Ammon's horn (tissue), 1 donor: ENCODE results near the gene RBBP8NL.

Experiments used
- DNase-seq: peaks from one replicate; pipeline ENCODE4 v3.0.0-alpha.2; 2016; ENCODE audit warnings: low spot score

RBBP8NL gene

DNA sequence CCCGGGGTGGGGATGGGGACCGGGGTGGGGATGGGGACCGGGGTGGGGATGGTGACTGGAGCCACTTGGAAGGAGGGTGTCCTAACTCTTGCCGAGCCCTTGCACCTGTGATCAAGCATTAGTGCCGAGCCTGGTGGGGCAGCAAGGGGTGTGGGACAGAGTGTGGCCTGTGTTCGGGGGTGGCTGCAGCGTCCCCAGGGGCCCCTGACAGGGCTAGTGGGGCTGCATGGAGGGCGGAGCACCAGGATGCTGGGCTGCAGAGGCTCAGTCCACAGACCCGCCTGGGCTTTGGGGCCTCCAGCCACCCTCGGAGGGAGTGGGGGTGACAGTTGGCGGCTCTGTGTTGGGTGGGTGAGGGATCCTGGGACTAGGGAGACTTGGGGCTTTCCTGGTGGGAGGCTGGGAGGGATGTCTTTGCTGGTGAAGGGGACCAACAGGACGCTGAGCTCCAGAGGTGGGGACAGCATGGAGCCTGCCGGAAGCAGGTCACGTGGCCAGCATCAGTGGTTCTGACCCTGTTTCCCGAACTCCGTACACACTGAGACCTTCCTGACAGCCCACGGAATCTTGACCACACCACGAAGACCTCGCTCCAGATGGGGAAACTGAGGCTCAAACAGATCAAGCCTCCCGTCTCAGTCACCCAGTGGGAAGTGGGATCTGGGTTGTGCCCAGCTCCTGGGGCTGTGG, 4.6 kb downstream of the RBBP8NL start:
- no peak for DNase-seq

DNA sequence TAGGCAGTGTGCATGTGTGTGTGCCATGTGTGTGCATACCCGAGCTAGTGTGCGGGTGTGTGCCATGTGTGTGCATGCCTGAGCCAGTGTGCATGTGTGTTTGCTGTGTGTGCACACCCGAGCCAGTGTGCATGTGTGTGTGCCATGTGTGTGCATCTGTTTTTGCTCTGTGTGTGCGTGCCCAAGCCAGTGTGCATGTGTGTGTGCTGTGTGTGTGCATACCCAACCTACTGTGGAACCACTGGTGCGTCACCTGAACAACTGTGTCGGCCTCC, 5.7 kb downstream of the RBBP8NL start:
- no peak for DNase-seq

DNA sequence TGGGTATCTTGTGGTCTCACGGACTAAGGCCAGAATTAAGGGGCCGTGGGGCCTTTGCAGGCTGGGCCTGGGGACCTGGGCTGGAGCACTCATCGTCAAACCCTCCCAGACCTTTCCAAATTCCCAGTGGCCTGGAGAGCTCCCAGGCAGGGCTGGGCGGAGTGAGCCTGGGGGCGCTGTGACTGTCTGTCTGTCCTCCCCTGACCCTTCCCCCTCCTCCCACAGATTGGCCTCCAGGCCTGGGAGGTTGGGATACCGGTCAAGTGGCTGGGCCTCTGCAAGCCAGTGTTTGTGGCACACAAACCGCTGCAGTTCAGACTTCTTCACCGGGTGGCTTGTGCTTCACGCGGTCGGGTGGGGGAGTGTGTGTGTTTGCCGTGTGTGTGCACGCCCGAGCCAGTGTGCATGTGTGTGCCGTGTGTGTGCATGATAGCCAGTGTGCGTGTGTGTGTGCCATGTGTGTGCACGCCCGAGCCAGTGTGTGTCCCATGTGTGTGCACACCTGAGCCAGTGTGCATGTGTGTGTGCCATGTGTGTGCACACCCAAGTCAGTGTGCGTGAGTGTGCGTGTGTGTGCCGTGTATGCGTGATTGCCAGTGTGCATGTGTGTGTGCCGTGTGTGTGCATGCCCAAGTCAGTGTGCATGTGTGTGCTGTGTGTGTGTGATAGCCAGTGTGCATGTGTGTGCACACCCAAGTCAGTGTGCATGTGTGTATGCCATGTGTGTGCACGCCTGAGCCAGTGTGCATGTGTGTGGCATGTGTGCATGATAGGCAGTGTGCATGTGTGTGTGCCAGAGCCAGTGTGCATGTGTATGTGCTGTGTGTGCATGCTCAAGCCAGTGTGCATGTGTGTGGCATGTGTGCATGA, 6.3 kb downstream of the RBBP8NL start:
- no peak for DNase-seq

- DNase-seq, result no peak
Observed at GRCh38 chr20:62419759-62420158, 7.6 kb downstream of the RBBP8NL start.

GRCh38 chr20:62418709-62419487, 8.4 kb downstream of the RBBP8NL start:
- DNase-seq, result no peak

GRCh38 chr20:62417981-62418708, 9.2 kb downstream of the RBBP8NL start:
- no peak for DNase-seq

GRCh38 chr20:62416651-62417637, 10.4 kb downstream of the RBBP8NL start:
- no peak for DNase-seq

GRCh38 chr20:62415354-62416111, 11.8 kb downstream of the RBBP8NL start:
- no peak for DNase-seq

DNA sequence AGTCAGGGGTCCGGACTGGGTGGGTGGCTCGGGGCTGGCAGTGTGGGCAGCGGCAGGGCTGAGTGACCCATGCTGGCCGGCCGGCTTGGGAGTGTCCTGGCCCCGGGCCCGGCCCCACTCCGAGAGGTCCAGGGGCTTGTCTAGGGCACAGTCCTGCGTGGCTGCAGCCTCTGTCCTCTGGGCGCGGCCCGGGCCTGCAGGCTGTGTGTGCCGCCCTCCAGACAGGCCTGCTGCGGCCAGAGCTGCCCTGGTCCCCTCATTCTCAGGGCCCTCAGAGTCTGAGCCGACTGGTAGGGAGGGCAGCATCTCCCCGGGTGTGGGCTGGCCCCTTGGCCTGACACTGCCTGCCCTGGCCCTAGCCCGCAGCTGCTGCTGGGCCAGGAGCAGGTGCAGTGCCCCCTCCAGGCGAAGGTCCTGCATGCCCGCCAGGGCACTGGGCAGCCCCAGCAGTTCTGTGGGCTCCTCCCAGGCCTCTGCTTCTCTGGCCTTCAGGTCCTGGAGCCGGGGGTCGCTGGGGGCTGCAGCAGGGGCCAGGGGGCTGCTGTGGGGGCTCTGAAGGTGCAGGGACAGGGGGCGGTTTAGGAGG, 13.3 kb downstream of the RBBP8NL start:
- no peak for DNase-seq

DNA sequence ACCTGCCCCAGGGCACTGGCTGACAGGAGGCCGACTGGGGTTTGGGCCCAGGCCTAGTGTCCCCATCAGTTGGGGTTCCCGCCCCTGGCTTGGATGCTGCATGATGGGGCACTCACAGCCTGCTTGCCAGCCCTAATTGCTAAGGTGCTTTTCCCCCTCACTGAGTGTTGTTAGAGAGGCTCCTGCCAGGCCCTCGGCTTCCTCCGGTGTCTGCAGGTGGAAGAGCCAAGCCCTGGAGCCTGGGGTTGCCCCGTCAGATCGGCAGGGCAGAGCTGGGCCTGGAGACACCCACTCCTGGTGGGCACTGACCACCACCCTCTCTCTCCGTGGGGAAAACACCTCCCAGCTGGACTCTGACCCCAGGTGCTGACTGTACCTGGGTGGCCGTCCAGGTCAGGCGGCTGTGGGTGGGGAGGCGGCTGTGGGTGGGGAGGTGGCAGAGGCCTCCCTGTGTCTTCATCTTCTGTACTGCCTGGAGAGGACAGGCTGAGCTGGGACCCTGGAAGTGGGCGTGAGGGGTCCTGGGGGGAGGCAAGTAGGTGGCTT, 14.2 kb downstream of the RBBP8NL start:
- no peak for DNase-seq

- no peak for DNase-seq
Observed at GRCh38 chr20:62412194-62413024, 14.9 kb downstream of the RBBP8NL start.

DNA sequence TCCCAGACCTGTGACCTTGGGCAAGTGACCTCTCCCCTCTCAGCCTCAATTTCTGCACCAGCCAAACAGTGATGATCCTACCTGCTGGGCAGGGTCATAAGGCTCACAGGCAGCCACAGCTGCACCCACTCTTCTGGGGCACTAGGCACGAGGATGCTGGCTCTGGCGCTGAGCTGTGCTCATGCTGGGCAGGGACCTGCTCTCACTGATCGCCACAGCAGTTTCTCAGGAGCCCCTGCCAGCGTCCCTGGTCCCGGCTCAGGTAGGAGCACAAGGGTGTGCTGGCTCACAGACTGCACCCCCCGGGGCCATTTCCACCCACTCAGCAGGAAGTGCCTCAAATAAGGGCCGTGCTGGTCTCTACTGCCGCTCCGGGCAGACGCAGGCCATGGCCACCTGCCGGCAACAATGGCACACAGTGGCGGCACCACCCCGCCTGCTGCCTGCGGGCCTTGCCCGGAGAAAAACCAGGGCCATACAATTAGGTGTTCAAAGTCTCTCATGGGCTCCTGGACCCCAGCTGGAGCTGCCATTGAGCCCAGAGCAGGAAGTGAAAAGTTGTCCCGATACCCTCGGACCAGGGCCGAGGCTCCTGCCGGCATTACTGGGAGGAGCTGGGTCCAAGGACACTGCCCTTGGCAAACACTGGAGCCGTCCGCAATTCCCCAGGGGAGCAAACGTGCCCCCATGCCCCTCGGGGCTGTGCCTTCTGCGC, 15.7 kb downstream of the RBBP8NL start:
- DNase-seq, result no peak

DNA sequence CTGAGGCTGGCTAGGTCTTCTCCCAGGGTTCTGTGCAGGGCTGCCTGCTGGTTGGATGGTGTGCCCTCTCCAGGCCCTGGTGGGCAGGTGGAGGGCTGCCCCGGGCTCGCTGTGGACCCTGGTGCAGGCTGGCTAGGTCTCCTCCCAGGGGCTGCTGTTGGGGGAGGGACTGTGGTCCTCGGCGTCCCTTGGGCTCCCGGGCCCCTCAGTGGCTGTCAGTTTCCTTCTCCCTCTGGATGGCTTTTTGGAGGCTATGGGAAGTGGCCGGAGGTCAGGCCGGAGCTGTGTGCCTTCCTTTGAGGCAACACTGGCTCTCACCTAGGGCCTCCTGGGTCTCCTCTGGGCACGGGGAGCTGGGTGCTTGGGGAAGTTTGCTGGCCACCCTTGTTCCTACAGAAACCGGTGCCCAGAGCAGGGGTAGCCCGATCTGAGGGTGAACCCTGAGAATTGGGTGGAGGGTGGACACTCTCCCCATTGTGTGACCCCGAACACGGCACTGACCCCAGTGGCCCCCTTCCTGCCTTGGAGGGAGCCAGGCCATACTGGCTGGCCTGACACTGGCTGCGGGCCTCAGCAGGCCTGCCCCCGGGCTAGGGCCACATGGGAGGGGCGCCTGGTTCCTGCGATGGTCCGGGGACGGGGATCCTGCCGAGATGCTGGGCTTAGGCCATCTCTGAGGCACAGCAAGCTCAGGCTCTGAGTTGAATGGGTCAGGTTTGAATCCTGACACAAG, 16.4 kb downstream of the RBBP8NL start:
- DNase-seq, result no peak

DNA sequence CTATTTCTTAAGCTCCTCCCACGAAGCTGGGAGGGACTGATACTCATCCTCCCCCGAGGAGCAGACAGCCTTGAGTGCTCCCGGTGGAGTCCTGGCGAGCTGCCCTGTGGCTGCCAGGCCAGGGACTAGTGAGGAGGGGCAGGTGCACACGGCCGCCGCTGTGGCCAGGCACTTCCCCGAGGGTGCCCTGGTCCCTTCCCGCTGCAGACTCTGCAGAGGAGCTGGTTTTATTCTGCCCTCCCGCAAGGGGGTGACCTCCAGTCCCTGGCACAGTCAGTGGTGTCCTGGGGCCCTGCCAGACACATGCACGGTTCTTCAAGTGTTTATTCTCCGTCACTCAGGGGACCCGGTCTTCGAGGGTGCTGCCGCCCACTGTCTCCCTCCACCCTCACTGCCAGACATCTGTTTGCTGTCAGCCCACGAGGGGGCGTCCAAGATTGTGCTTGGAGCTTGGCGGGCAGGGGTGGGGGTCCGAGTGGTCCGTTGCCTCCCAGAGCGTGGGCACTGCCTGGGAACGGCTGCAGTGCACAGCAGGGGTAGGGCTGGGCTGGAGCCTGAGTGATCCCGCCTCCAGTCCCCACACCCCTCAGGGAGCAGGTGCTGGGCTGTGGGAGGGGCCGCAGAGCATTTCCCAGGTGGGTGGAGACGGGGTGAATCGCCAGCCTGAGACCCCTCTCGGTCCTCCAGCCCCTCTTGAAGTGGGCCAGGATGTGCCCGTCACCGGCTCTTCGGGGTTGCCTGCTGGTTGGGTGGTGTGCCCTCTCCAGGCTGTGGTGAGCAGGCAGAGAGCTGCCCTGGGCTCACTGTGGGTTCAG, 17.2 kb downstream of the RBBP8NL start:
- DNase-seq, result no peak

- DNase-seq, result no peak
Observed at GRCh38 chr20:62409086-62409853, 18.1 kb downstream of the RBBP8NL start.

GRCh38 chr20:62408640-62409039, 18.7 kb downstream of the RBBP8NL start:
- no peak for DNase-seq
